Parathyroid adenoma (tissue), 2 donors: Measurements from ENCODE around the gene KRTAP5-2.

Source experiments
- H2AFZ ChIP-seq: fragments of 300-600 bp; sonication (generic); one replicate; pipeline ENCODE4 v1.7.0; 2017; ENCODE audit warnings: antibody characterized with exemption, mild to moderate bottlenecking
- H3K27ac ChIP-seq: fragments of 300-600 bp; sonication (generic); one replicate; pipeline ENCODE4 v1.7.0; 2017
- H3K27me3 ChIP-seq: fragments of 300-600 bp; sonication (generic); one replicate; pipeline ENCODE4 v1.7.0; 2017; ENCODE audit warnings: low read length; ENCODE audit not compliant: control insufficient read depth, insufficient read depth
- H3K36me3 ChIP-seq: fragments of 300-600 bp; sonication (generic); one replicate; pipeline ENCODE4 v1.7.0; 2017; ENCODE audit warnings: low read length; ENCODE audit not compliant: control insufficient read depth, insufficient read depth
- H3K4me1 ChIP-seq: fragments of 300-600 bp; sonication (generic); one replicate; pipeline ENCODE4 v1.7.0; 2017; ENCODE audit warnings: control low read depth
- H3K4me2 ChIP-seq: fragments of 300-600 bp; sonication (generic); one replicate; pipeline ENCODE4 v1.7.0; 2017; ENCODE audit warnings: low read length
- H3K4me3 ChIP-seq: fragments of 300-600 bp; sonication (generic); one replicate; pipeline ENCODE4 v1.7.0; 2017; ENCODE audit warnings: low read depth, low read length
- H3K79me2 ChIP-seq: fragments of 300-600 bp; sonication (generic); one replicate; pipeline ENCODE4 v1.7.0; 2017; ENCODE audit warnings: control low read depth
- H3K9ac ChIP-seq: fragments of 300-600 bp; sonication (generic); one replicate; pipeline ENCODE4 v1.7.0; 2017; ENCODE audit warnings: mild to moderate bottlenecking
- H3K9me3 ChIP-seq: fragments of 300-600 bp; sonication (generic); one replicate; pipeline ENCODE4 v1.7.0; 2017; ENCODE audit warnings: low read length; ENCODE audit not compliant: control insufficient read depth
- TF ChIP-seq, protein P1 (sequence below): fragments of 300-600 bp; sonication (generic); IDR thresholded peaks from one replicate; pipeline ENCODE4 v1.7.0; 2017; ENCODE audit warnings: antibody characterized with exemption, mild to moderate bottlenecking
- donor health status: primary hyperparathyroidism.

KRTAP5-2 gene

DNA sequence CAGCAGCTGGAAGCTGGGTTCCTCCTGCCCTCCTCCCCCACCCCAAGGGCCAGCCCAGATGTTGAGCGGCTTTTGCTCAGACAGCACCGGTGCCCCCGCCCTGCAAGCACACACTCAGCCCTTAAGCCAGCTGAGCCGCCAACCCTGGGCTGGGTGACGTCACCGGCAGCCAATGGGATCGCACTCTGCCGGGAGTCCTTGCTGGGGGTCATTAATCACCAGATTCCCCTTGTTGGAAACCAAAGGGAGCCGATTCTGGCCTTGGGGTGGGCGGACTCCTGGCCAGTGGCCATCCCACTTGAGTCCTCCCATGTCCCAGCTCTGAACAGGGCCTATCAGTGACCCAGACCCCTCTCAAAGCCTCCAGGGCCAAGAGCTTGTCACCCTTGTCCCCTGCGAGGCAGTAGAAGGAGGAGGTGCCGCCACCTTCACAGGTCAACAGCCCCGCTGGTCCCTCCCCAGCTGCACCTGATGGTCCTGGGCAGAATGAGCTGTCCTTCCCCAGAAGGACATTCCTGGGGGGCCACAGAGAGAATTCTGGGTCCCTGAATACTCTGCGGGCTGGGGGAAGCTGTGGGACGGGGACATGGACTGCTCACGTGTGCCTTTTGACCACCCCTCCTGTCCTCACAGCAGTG, 33.4 kb downstream of the KRTAP5-2 start:
- no peaks in the 10 kb centered on the region for H3K4me1 ChIP-seq
- no peak overlapping the region for H3K27ac ChIP-seq
- H3K4me3 ChIP-seq, result no peak overlapping the region
- no peak overlapping the region for H2AFZ ChIP-seq
- H3K9ac ChIP-seq, result no peak overlapping the region
- H3K36me3 ChIP-seq, result no peaks in the 10 kb centered on the region
- no peak overlapping the region for H3K4me2 ChIP-seq
- TF ChIP-seq, protein P1, sequence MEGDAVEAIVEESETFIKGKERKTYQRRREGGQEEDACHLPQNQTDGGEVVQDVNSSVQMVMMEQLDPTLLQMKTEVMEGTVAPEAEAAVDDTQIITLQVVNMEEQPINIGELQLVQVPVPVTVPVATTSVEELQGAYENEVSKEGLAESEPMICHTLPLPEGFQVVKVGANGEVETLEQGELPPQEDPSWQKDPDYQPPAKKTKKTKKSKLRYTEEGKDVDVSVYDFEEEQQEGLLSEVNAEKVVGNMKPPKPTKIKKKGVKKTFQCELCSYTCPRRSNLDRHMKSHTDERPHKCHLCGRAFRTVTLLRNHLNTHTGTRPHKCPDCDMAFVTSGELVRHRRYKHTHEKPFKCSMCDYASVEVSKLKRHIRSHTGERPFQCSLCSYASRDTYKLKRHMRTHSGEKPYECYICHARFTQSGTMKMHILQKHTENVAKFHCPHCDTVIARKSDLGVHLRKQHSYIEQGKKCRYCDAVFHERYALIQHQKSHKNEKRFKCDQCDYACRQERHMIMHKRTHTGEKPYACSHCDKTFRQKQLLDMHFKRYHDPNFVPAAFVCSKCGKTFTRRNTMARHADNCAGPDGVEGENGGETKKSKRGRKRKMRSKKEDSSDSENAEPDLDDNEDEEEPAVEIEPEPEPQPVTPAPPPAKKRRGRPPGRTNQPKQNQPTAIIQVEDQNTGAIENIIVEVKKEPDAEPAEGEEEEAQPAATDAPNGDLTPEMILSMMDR, result no peak
- no peaks in the 10 kb centered on the region for H3K27me3 ChIP-seq
- H3K9me3 ChIP-seq, result no peaks in the 10 kb centered on the region
- H3K79me2 ChIP-seq, result no peaks in the 10 kb centered on the region

DNA sequence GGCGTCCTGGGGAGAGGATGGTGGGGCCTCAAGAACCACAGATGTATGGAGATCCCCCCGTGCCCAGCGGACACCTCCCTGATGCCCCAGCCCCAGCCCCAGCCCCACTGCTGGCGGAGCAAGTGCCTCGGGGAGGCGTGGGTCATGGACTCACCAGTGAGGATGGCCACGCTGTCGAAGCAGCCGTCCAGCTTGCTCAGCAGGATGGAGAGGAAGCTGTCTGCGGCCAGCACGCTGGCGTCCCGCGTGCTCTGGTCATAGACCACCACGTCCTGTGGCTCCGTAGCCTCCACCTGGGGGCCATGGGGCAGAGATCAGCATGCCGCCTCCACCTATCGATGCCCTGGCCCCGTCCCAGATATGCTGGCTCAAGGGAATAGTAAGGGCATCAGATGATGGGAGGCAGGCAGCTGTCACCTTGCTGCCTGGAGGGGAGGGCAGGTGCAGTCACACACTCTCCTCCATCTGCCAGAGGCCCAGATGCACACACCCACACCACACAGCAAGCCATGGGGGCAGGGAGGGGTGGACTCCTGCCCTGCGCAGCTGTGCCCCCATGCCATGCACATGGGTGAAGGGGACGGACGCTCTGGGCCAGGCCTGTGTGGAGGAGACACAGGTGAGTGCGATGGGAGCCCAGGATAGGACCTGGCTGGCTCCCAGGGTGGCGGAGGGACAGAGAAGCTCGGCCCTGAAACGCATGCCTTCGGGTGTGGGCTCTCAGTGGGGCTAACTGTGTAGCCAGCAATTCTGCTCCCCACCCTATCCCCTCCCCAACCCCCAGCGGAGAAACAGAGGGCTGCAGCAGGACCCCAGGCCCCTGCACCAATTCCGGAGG, 34.2 kb downstream of the KRTAP5-2 start:
- Histone ChIP-seq H2AFZ (no peak overlapping the region), H3K27me3 (no peaks in the 10 kb centered on the region), H3K79me2 (no peaks in the 10 kb centered on the region), H3K4me1 (no peaks in the 10 kb centered on the region), H3K9me3 (no peaks in the 10 kb centered on the region), H3K27ac (no peak overlapping the region), H3K9ac (no peak overlapping the region), H3K4me2 (no peak overlapping the region), H3K36me3 (no peaks in the 10 kb centered on the region), H3K4me3 (no peak overlapping the region)
- TF ChIP-seq, protein P1, result no peak

DNA sequence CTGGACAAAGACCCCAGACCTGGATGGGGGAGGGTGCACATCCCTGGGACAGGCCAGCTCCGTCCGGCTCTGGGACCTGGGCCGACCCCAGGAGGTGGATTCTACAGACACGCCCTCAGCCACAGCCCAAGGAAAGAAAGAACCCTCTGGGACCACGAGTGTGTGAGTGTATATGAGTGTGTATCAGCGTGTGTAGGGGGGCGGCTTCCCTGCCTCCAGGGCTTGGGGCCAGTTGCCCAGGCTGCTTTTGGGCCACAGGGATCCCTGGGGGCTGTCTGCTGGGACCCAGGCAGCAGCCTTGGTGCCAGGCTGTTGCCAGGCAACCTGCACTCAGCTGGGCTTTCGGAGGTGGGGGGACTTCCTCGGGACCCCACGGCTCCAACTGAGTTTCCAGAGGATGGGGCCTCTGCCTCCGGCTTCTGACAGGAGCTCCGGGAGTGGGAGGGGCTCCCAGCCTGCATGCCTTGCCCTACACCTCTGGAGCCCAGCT, 34.9 kb downstream of the KRTAP5-2 start:
- TF ChIP-seq, protein P1, result no peak
- no peak overlapping the region for H2AFZ ChIP-seq
- H3K4me2 ChIP-seq, result no peak overlapping the region
- H3K27me3 ChIP-seq, result no peaks in the 10 kb centered on the region
- H3K4me3 ChIP-seq, result no peak overlapping the region
- H3K36me3 ChIP-seq, result no peaks in the 10 kb centered on the region
- H3K27ac ChIP-seq, result no peak overlapping the region
- no peaks in the 10 kb centered on the region for H3K4me1 ChIP-seq
- no peaks in the 10 kb centered on the region for H3K9me3 ChIP-seq
- H3K79me2 ChIP-seq, result no peaks in the 10 kb centered on the region
- H3K9ac ChIP-seq, result no peak overlapping the region

DNA sequence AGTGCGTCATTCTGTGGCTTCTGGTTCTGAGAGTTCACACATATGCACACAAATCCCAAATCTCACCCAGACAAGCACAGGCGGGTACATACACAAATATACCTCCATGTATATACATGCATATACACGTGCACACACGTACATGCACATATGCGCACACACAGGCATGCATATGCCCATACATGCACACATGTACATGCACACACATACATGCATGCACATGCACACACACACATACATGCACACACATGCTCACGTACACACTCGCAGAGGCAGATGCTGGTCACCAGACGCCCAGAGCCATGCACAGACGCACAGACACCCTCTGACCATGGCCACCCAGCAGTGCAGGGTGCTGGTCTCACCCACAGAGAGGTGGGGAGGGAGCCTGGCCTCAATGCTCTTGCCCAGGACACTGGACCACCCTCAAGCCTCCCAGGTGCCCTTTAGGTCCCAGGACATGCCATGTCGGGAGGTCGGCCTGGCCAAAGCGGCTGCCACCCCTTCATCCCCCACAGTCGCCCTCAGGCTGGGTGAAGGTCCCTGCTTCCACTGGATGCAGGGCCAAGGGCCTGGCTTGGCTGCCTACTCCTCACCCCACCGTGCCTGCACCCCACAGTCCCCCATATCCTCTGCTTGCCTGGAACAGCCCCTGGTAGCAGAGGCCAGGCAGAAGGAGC, 35.5 kb downstream of the KRTAP5-2 start:
- no peaks in the 10 kb centered on the region for H3K27me3 ChIP-seq
- TF ChIP-seq, protein P1, result no peak
- no peak overlapping the region for H3K4me3 ChIP-seq
- no peak overlapping the region for H3K4me2 ChIP-seq
- H3K79me2 ChIP-seq, result no peaks in the 10 kb centered on the region
- H3K36me3 ChIP-seq, result no peaks in the 10 kb centered on the region
- H2AFZ ChIP-seq, result no peak overlapping the region
- H3K4me1 ChIP-seq, result no peaks in the 10 kb centered on the region
- no peaks in the 10 kb centered on the region for H3K9me3 ChIP-seq
- H3K9ac ChIP-seq, result no peak overlapping the region
- no peak overlapping the region for H3K27ac ChIP-seq
